GM10248 (cell line): Measurements from ENCODE around the gene THNSL1.
"Not testable (repeated sequence)": the region's sequence is repeated elsewhere in the genome, so short reads cannot be mapped to it uniquely, and the experiment has no call there.

Experiments
- CTCF ChIA-PET: fragments of 300-600 bp; sonication (Branson Sonifier 250); formaldehyde crosslinking; extraction: SDS; loops from one replicate; lab custom pipeline; 2021; ENCODE audit warnings: antibody characterized with exemption; lab: Yijun Ruan, JAX
- POLR2A ChIA-PET: fragments of 350-650 bp; sonication (Branson Sonifier 250); formaldehyde crosslinking; extraction: SDS; loops from one replicate; lab custom pipeline; 2020; ENCODE audit warnings: antibody characterized with exemption; lab: Yijun Ruan, JAX
- DNase-seq: peaks from one replicate; pipeline ENCODE4 v3.0.0; 2012; ENCODE audit errors: extremely low spot score
- CTCF ChIP-seq: IDR thresholded peaks from 2 replicates; pipeline ENCODE4 v1.5.1; 2012; ENCODE audit warnings: mild to moderate bottlenecking, low read depth; ENCODE audit errors: extremely low read depth, missing control alignments, control extremely low read depth

The THNSL1 gene

GRCh38 chr10:25016376-25017153 lies at the start of gene THNSL1:
THNSL1 (plus strand) TSS chr10:25016612; CDS start chr10:25023224, 6,612 bp downstream.
- peak; percentile 97 for DNase-seq
- CTCF ChIA-PET = interaction anchor here (0.9 to 1.4 kb wide), 4 partner anchors 18 to 401 kb away, joined by 3 to 7 read pairs (median 5); no protein-coding TSS in a partner anchor
- POLR2A ChIA-PET = interaction anchor here (1.0 kb wide), 1 partner anchor 10 kb away, joined by 3 read pairs; no protein-coding TSS in a partner anchor
- TF ChIP-seq CTCF = no peak

GRCh38 chr10:24966962-24967481 lies 49.4 kb upstream of the THNSL1 start:
- ChIA-PET CTCF (interaction anchor here (1.6 kb wide), 1 partner anchor 114 kb away, joined by 4 read pairs; no protein-coding TSS in a partner anchor), POLR2A (no interaction called here)
- TF ChIP-seq CTCF = no peak
- DNase-seq = no peak

GRCh38 chr10:24968349-24968748 lies 48.1 kb upstream of the THNSL1 start:
- ChIA-PET CTCF (interaction anchor here (1.8 kb wide), 1 partner anchor 351 kb away, joined by 5 read pairs; no protein-coding TSS in a partner anchor), POLR2A (no interaction called here)
- no peak for TF ChIP-seq CTCF
- DNase-seq = no peak

- CTCF ChIA-PET = interaction anchor here (1.0 to 1.8 kb wide), 3 partner anchors 20 to 351 kb away, joined by 3 to 5 read pairs (median 4); no protein-coding TSS in a partner anchor
- DNase-seq, POLR2A ChIA-PET: not testable (repeated sequence)
Measured at GRCh38 chr10:24968951-24969350, 47.5 kb upstream of the THNSL1 start.

- ChIA-PET CTCF (interaction anchor here (0.9 to 1.8 kb wide), 5 partner anchors 9 to 352 kb away, joined by 3 to 5 read pairs (median 3); no protein-coding TSS in a partner anchor), POLR2A (no interaction called here)
- TF ChIP-seq CTCF = no peak
Measured at GRCh38 chr10:24969841-24970281, 46.6 kb upstream of the THNSL1 start.

GRCh38 chr10:24971374-24971773 lies 45.0 kb upstream of the THNSL1 start:
- ChIA-PET POLR2A (no interaction called here), CTCF (interaction anchor here (1.6 kb wide), 1 partner anchor 9 kb away, joined by 4 read pairs; no protein-coding TSS in a partner anchor)
- TF ChIP-seq CTCF = no peak
- DNase-seq = no peak

More at GRCh38 chr10:24969841-24970281, 46.6 kb upstream of the THNSL1 start:
- no peak for DNase-seq
